Stimulated activated CD4-positive, alpha-beta T cell treated with anti-CD3 and anti-CD28 coated beads, TNF-alpha, amount 100 ng/mL, for 4 hours (primary cell): ENCODE data around the gene ADAT3.

ENCODE experiments used
- DNase-seq, 3 experiments: peaks; one replicate each; pipeline ENCODE4 v3.0.0-alpha.2; 2020; ENCODE audit warnings: low read depth in 3 of 3

The ADAT3 gene

GRCh38 chr19:1956122-1956494 is 50.9 kb downstream of the ADAT3 start:
- no peak for DNase-seq

DNA sequence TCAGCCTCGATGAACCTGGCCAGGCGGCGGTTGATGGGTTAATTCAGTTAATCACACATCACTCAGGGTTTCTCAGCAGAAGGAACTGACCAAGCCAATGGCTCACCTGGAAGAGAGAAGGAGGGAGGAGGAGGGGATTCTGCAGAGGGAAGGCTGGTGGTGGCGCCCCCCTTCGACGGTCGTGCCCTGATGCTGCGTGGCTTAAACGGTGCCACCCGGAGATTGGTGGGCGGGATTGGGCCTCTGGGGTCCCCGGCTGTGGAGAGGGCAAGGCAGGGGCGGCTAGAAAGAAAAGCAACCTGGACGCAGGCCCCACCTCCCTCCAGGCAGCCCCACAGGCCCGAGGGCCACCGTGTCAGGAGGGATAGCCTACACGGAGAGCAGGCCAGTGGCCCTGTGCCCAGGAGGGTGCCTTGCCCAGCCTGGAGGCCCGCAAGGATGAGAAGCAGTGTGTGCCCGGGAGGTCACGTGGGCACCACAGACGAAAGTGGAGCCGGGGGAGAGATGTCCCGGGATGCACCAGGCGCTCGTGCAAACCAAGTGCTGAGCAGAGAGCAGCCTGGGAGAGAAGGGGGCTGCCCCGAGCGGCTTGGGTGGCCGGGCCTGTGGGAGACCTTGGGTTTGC is 51.8 kb downstream of the ADAT3 start:
- DNase-seq: no peak

DNA sequence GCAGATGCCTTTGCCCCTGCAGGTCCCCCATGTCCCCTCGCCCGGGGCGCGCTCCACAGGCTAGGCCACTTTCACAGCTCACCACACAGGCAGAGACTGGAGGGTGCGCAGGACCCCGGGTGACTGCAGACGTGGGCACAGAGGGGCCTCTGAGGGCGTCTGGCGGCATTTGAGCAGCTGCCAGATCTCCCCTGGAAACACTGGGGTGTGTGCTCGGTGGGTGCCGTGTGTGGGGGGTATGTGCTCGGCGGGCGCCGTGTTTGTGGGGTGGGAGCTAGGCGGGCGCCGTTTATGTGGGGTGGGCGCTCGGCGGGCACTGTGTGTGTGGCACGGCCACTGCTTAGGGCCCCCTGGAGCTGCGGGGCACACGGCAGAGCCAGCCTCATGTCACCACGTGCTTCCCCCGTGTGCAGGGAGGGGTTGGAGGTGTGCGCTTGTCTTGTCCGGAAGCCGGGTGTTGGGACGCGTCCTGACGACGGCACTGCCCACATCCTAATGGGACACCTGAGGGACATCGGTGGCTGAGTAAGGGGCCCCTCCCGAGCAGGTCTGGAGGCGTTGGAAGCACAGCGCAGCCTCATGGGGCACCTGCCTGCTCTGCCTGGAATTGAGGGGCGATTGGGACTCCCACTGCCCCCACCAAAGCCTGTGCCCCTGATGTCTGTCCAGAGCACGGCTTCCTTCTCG is 52.5 kb downstream of the ADAT3 start:
- no peak for DNase-seq

- no peak for DNase-seq
Measured at GRCh38 chr19:1959928-1960589, 54.9 kb downstream of the ADAT3 start.

GRCh38 chr19:1961000-1961883 is 56.0 kb downstream of the ADAT3 start:
- DNase-seq: no peak

DNA sequence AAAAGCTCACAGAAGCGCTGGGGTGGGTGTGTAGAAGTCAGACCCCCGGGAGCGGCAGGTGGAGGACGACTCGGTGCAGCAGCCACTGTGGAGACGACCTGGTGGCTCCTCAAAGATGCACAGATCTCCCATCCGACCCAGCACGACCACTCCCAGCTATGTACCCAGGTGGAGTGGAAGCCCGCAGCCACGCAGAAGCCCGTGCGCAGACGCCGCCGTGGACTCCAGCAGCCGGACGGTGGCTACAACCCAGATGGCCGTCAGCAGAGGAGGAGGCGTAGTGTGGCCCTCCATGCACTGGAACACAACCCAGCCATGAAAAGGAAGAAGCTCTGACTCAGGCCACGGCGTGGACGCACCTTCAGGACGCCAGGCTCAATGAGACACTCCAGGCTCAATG is 57.5 kb downstream of the ADAT3 start:
- DNase-seq: no peak
